Progenitor cell of endocrine pancreas (in vitro differentiated cells): ENCODE results near the gene DGUOK. TPM values are rescaled to one million over a fixed set of nuclear protein-coding genes. Genes with fewer than 3 reads are reported as not detected.

Experiments
- DNase-seq: peaks from one replicate; pipeline ENCODE4 v3.0.0; 2021; ENCODE audit warnings: low spot score; ENCODE audit not compliant: unreplicated experiment
- H3K27ac Mint-ChIP-seq: 2 replicates; pipeline ENCODE4 v1.8.0; 2021; ENCODE audit warnings: mild to moderate bottlenecking, moderate library complexity, mixed read lengths
- H3K27me3 Mint-ChIP-seq: 2 replicates; pipeline ENCODE4 v1.8.0; 2021; ENCODE audit warnings: mixed read lengths
- H3K36me3 Mint-ChIP-seq: 2 replicates; pipeline ENCODE4 v1.8.0; 2022; ENCODE audit warnings: mixed read lengths; ENCODE audit not compliant: insufficient read depth
- H3K4me1 Mint-ChIP-seq: 2 replicates; pipeline ENCODE4 v1.8.0; 2021; ENCODE audit warnings: low read depth, mixed read lengths
- H3K4me3 Mint-ChIP-seq: 2 replicates; pipeline ENCODE4 v1.8.0; 2021; ENCODE audit warnings: low read depth, mild to moderate bottlenecking, moderate library complexity, mixed read lengths
- H3K9me3 Mint-ChIP-seq: 2 replicates; pipeline ENCODE4 v1.8.0; 2021; ENCODE audit warnings: low read depth, mixed read lengths
- CTCF ChIP-seq: fragments of 200-600 bp; sonication (generic); IDR thresholded peaks from one replicate; pipeline ENCODE4 v1.5.0; 2021; ENCODE audit warnings: antibody characterized with exemption, mild to moderate bottlenecking; ENCODE audit not compliant: unreplicated experiment
- total RNA-seq: library from RNA; stranded (reverse); gene quantifications from 2 replicates; pipeline ENCODE4 v1.2.1, GENCODE V29; 2021

DGUOK gene
- total RNA-seq, 1 donor from 2014 or later = 63.8 TPM

- H3K27ac Mint-ChIP-seq = no peak overlapping the region
- H3K4me1 Mint-ChIP-seq = peaks cover 1% of the 10 kb centered on the region
- no peak for DNase-seq
- no peak overlapping the region for H3K4me3 Mint-ChIP-seq
- no peaks in the 10 kb centered on the region for H3K9me3 Mint-ChIP-seq
- peaks cover 10% of the 10 kb centered on the region for H3K27me3 Mint-ChIP-seq
- H3K36me3 Mint-ChIP-seq = no peaks in the 10 kb centered on the region
- TF ChIP-seq CTCF = no peak
These were observed 29.5 kb upstream of the DGUOK start for GRCh38 chr2:73897240-73897583.

DNA sequence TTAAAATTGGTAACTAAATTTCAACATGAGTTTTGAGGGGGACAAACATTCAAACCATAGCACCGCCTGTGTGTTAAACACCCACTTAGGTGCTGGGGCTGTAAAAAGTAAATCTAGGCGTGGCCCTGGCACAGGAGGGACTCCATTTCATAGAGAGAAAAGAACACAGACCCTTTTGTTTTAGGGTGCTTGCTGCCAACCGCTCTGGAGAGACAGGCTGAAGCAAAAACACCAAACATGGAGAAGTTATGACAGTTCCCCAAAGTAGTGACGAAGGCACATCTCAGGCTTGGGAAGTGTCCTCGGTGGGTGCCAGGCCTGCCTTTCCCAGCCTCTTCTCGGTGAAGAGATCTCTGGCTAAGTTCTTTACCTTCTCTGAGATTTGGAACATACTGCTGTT is 28.7 kb upstream of the DGUOK start:
- peaks cover 17% of the 10 kb centered on the region for H3K27me3 Mint-ChIP-seq
- peaks cover 1% of the 10 kb centered on the region for H3K4me1 Mint-ChIP-seq
- H3K36me3 Mint-ChIP-seq = no peaks in the 10 kb centered on the region
- peak overlapping the region; percentile 39 for H3K27ac Mint-ChIP-seq
- no peak for TF ChIP-seq CTCF
- H3K9me3 Mint-ChIP-seq = no peaks in the 10 kb centered on the region
- no peak overlapping the region for H3K4me3 Mint-ChIP-seq
- DNase-seq = no peak

GRCh38 chr2:73899801-73900336 is 26.8 kb upstream of the DGUOK start:
- no peak for DNase-seq
- TF ChIP-seq CTCF = no peak
- Mint-ChIP-seq H3K9me3 (no peaks in the 10 kb centered on the region), H3K27ac (no peak overlapping the region), H3K4me1 (peaks cover 1% of the 10 kb centered on the region), H3K27me3 (peaks cover 17% of the 10 kb centered on the region), H3K4me3 (no peak overlapping the region), H3K36me3 (no peaks in the 10 kb centered on the region)

GRCh38 chr2:73901143-73901542 is 25.5 kb upstream of the DGUOK start:
- Mint-ChIP-seq H3K9me3 (no peaks in the 10 kb centered on the region), H3K4me3 (no peak overlapping the region), H3K4me1 (peaks cover 1% of the 10 kb centered on the region), H3K36me3 (no peaks in the 10 kb centered on the region), H3K27me3 (peaks cover 17% of the 10 kb centered on the region), H3K27ac (no peak overlapping the region)
- DNase-seq = no peak
- TF ChIP-seq CTCF = no peak

- no peaks in the 10 kb centered on the region for H3K36me3 Mint-ChIP-seq
- no peaks in the 10 kb centered on the region for H3K9me3 Mint-ChIP-seq
- peaks cover 17% of the 10 kb centered on the region for H3K27me3 Mint-ChIP-seq
- H3K27ac Mint-ChIP-seq = no peak overlapping the region
- H3K4me3 Mint-ChIP-seq = no peak overlapping the region
- no peak for DNase-seq
- peaks cover 1% of the 10 kb centered on the region for H3K4me1 Mint-ChIP-seq
- no peak for TF ChIP-seq CTCF
These were observed 24.4 kb upstream of the DGUOK start for GRCh38 chr2:73902284-73902683.
